ENCODE measurements around the gene CD2BP2.
"Not testable (repeated sequence)": the region's sequence is repeated elsewhere in the genome, so short reads cannot be mapped to it uniquely, and the experiment has no call there.

CD2BP2 gene

GRCh38 chr16:30358990-30359870, 4.1 kb upstream of the CD2BP2 start:
- no peak for DNase-seq

DNA sequence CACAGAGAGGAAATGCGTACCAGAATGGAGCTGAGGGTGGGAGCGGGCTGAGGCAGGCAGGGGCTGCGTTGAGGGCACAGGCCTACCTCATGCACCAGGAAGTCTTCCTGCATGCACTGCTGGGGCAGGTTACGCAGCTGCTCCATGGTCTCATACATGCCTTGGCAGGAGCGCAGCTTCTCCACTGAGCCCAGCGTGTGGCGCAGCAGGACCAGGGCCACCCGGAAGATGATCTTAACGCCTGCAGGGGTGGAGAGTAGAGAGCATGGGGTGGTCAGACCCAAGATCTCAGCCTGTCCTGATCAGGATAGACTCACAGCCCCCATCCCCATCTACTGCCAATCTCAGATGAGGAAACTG, 3.4 kb upstream of the CD2BP2 start:
- no peak for DNase-seq

- no peak for DNase-seq
Observed at GRCh38 chr16:30357715-30358576, 2.8 kb upstream of the CD2BP2 start.

GRCh38 chr16:30357085-30357714, 2.1 kb upstream of the CD2BP2 start:
- DNase-seq, result no peak

DNA sequence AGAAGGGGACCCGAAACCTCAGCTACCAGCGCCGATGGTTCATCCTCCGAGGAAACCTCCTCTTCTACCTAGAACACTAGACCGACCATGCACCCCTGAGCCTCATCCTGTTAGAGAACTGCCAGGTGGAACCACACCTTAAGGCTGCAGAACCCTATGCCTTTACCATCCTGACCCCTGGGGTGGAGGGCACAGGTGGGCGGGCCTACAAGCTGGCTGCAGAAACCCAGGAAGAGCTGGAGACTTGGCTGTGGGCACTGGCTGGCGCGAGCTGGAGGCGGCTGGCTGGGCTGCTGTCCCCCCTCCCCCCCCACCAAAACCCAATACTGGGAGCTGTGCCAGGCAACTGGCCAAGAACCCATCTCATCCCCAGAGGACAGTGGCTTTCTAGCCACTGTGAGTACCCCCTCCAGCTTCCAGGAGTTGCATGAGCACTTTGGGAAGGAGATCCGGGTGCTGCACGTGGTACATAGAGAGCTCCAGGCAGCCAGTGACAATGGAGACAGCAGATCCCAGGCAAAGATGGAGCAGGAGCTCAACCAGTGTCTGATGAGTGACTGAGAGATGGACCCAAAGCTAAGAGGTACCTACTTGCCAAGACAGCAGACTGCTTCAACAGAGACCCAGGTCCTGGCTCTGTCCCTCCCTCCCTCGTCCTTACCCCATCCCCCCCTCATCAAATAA, 1.4 kb upstream of the CD2BP2 start:
- DNase-seq, result no peak

DNA sequence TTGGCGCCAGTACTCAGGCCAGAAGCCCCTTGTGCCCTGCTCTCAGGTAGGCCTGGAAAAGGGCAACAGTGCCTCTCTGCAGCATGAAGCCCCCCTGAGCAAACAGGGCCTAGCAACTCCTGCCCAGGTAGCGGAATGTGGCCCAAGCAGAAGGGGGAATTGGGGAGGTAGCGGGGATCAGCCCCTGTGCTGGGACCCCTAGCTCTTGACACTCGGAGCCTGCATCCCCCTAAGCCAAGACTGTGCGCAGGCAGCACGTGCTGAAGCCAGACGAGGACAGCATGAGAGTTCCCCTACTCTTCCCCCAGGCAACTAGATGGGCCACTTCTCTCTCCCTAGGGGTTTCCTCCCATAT, 823 bp upstream of the CD2BP2 start:
- DNase-seq, result no peak

DNA sequence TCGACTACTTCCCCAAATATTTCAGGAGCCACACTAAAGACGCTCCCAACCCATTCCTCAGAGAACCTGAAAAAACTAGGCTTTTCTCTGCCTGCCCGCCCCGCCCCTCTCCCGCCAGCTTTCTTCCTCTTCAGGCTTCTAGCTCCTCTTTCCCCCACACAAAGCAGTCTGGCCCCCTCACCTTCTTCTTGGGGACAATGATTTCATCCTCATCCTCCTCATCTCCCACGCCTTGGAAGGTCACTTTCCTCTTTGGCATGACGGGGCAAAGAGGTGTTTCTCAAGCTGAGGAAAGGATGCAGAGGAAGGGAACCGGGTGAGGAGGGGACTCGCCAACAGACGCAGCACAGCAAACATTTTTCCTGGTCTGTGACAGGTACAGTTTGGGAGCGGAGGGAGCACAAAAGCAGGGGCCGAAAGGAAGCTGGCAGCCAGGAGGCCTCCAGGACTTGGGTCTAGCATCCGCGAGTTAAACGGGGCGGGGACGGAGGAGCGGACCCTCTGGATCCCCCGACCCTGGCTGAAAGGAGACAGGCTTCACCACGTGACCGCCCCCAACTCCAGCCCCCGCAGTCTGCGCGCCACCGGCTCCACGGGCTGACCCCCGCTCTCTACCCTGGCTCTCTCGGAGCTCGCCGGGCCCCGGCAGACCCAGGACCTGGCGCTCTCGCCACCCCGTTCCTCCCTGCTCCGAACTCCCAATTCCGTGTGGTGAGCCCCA, 525 bp downstream of the CD2BP2 start:
- no peak for DNase-seq

DNA sequence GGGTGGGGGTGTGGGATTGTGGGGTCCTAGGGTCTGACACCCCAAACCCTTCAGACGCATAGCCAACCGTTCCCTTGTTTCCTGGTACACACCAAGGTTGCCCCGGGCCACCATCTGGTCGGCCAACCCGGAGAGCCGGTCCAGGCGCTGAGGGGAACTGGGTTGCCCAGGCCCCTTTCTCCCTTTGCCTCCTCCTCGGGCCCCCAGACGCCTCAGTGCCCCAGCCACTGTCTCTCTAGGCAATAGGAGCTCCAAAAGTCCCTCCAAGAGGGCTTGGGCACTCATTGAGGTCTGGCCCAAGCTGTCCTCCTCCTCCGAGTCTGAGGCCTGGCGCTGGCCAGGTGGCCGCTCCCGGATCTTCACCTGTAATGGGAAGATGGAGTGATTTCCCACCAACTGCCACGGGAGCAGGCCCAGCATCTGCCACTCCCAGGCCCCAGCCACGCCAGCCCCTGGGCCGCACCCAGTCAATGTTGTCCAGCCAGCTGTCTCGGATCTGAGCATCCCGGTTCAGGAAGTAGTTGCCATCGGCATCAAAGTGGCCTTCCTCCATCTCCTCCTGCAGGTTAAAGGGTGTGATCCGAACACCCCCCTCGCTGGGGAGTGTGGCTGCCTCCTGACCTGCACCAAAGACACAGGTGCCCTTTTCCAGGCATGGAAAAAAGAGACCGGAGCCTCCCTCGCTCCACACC, 1.5 kb downstream of the CD2BP2 start:
- DNase-seq, result no peak

GRCh38 chr16:30352488-30353401, 2.4 kb downstream of the CD2BP2 start:
- DNase-seq, result no peak

DNA sequence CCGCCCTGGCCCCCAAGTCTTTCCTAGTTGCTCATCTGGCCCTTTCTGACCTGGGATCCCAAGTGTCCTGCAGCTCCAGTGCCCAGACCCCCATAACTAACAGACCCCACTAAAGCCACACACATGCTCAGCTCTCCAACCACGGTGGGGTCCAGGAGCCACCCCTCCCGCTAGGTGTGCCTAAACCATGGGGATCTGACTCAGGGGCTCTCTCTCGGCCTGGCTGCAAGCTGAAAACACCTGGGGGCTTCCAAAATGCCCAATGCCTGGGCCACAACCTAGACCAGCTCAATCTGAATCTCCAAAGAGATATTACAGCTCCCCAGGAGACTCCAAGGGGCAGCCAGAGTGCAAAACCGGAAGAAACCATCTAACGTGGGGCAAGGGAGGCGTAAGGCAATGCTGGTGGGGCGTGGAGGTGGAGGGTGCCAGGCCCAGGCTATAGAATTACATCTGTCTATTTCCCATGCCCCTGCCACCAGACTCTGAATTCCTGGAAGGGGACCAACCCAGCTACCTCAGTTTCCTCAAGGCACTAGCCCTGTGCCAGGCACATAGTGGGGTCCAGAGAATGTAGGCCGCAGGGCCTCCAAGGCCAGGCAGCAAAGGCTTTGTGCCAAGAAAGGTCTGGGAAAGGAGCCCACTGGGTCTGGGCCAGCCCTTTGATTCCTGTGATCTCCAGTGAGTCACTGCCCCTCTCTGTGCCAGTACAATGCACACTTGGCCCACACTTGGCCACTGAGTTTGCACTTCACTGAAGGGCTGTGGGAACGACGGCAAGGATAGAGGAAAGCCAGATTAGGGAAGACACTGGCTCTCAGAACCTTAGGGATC, 3.3 kb downstream of the CD2BP2 start:
- no peak for DNase-seq

DNA sequence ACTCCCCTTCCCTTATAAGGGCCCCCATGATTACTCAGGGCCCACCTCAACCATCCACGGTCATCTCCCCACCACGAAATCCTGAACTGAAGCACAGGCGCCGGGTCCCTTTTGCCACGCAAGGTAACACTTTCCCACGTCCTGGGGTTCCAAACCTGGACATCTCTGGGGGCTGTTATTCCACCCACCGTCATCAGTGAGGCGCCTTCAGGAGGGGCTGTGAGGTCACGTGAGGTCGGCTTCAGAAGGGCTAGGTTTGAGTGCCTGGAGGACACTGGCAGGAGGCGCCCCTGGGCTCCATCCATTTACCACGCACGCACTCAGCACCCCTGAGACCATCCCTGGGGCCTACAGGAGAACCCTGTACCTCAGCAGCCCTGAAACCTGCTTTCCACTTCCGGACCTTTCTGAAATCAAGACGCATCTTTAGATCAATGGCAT, 4.1 kb downstream of the CD2BP2 start:
- DNase-seq, result no peak

DNA sequence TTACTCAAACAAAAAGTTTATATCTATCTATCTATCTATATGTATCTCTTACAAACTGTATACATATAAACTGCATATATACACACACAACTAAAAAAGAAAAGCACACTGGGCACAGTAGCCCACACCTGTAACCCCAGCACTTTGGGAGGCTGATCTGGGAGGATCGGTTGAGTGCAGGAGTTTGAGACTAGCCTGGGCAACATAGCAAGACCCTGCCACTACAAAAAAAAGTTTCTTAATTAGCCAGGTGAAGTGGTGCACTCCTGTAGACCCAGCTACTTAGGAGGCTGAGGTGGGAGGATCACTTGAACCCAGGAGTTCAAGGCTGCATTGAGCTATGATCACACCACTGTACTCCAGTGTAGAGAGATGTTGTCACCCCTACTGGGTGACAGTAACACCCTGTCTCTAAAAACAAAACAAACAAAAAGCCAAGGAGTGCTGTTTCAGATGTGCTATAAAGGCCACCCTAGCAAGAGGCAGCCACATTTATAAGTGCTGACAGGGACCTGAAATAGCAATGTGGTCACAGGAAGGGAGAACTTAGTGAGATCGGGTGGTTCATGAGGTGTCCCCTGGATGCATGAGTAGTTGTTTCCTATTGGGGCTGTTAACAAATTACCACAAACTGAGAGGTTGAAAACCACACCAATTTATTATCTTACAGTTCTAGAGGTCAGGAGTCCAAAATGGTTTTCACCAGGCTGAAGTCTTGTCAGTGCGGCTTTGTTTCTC, 4.8 kb downstream of the CD2BP2 start:
- no peak for DNase-seq

DNA sequence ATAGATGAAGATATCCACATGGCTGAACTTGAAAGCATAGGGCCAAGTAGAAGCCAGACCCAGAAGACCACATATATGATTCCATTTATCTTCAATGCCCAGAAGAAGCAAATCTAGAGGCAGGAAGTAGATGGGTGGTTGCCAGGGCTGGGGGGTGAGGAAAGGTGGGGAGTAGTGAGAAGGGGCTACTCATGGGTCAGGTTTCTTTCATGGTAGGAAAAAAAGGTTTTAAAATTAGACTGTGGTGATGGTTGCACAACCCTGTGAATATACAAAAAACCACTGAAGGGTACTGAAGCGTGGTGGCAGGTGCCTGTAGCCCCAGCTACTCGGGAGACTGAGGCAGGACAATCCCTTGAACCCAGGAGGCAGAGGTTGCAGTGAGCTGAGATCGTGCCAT, 5.4 kb downstream of the CD2BP2 start:
- DNase-seq, result no peak

- DNase-seq, result no peak
Observed at GRCh38 chr16:30348929-30349328, 6.2 kb downstream of the CD2BP2 start.

DNA sequence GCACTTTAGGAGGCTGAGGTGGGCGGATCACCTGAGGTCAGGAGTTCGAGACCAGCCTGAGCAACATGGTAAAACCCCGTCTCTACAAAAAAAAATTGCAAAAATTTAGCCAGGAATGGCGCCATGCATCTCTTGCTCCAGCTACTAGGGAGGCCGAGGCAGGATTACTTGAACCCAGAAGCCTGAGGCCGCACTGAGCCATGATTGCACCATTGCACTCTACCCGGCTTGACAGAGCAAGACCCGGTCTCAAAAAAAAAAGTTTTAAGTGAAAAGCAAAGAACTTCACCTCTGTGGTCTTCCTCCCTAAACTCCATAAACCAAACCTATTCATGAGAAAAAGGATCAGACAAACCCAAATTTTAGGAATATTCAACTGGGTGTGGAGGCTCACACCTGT, 7.0 kb downstream of the CD2BP2 start:
- DNase-seq, result no peak

- DNase-seq, result no peak
Observed at GRCh38 chr16:30346286-30346685, 8.8 kb downstream of the CD2BP2 start.

- not testable (repeated sequence) for DNase-seq
Observed at GRCh38 chr16:30343491-30343820, 11.7 kb downstream of the CD2BP2 start.

DNA sequence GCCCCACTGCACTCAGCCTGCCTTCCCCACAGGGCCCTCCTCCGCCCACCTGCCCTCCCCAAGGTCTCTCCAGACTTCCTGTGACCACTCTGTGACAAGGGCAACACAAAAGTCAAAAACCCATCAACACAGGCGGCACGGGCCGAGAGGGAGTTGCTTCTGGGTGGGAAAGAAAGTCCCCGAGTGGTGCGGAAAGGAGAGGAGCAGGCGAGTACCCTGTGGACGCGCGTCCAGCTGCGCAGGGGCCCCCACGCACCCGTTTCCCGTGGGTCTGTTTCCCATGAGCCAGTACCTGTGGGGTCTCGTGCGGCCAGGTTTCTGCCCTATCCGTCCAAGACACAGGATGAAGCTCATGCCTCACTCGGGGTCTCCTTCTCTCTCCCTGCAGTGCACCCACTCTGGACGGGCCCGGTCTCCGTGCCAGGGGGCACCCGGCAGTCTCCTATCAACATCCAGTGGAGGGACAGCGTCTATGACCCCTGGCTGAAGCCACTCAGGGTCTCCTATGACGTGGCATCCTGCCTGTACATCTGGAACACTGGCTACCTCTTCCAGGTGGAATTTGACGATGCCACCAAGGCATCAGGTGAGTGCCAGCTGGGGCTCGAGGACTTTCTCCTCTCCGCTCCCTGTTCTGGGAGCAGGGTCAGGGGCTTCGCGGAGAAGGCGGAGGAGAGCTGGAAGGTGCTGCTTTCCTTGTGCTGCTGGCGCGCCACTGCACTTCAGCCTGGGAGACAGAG, 12.2 kb downstream of the CD2BP2 start:
- no peak for DNase-seq
